ENCODE data around the gene TIPARP.

TIPARP gene

GRCh38 chr3:156670652-156671051 is 3.7 kb upstream of the TIPARP start:
- ChIA-PET CTCF (no interaction called here), POLR2A (ENCODE audit: low non-redundant PET) (no interaction called here)
- DNase-seq (ENCODE audit: low spot score), result no peak
- TF ChIP-seq CTCF (conservative IDR thresholded peaks at IDR 0.05; ENCODE audit: low read depth), result no peak
- no peak overlapping the region for H3K27ac ChIP-seq

- TF ChIP-seq CTCF (conservative IDR thresholded peaks at IDR 0.05; ENCODE audit: low read depth), result no peak
- ChIA-PET POLR2A (ENCODE audit: low non-redundant PET) (no interaction called here), CTCF (interaction anchor here (0.5 to 4.6 kb wide), 20 partner anchors 10 to 635 kb away, joined by 3 to 28 read pairs (median 4); no protein-coding TSS in a partner anchor)
- no peak for DNase-seq (ENCODE audit: low spot score)
- H3K27ac ChIP-seq, result peak overlapping the region; percentile 96
These were observed 701 bp upstream of the TIPARP start for GRCh38 chr3:156673732-156674045.

- H3K27ac ChIP-seq, result peak overlapping the region; percentile 96
- TF ChIP-seq CTCF (conservative IDR thresholded peaks at IDR 0.05; ENCODE audit: low read depth), result peak; percentile 36; the same call in 1 of the 2 replicates
- POLR2A ChIA-PET (ENCODE audit: low non-redundant PET), result interaction anchor here (0.6 to 1.2 kb wide), 3 partner anchors 120 to 826 kb away, joined by 3 to 4 read pairs (median 3); partner anchors contain the start of gene SSR3
- no peak for DNase-seq (ENCODE audit: low spot score)
- CTCF ChIA-PET, result interaction anchor here (0.6 to 4.6 kb wide), 12 partner anchors 11 to 632 kb away, joined by 3 to 28 read pairs (median 4); partner anchors contain the start of gene SSR3
These were observed 780 bp downstream of the TIPARP start for GRCh38 chr3:156674911-156675829.

GRCh38 chr3:156675830-156676767 is 1.7 kb downstream of the TIPARP start:
- DNase-seq (ENCODE audit: low spot score), result peak; percentile 77
- no peak for TF ChIP-seq CTCF (conservative IDR thresholded peaks at IDR 0.05; ENCODE audit: low read depth)
- H3K27ac ChIP-seq, result peak overlapping the region; percentile 96
- CTCF ChIA-PET, result interaction anchor here (0.6 to 4.6 kb wide), 6 partner anchors 21 to 633 kb away, joined by 3 to 28 read pairs (median 3); partner anchors contain the start of gene SSR3
- POLR2A ChIA-PET (ENCODE audit: low non-redundant PET), result interaction anchor here (0.8 to 1.2 kb wide), 3 partner anchors 121 to 413 kb away, joined by 3 read pairs; partner anchors contain the start of gene SSR3

GRCh38 chr3:156676768-156677479 is 2.5 kb downstream of the TIPARP start:
- no peak for TF ChIP-seq CTCF (conservative IDR thresholded peaks at IDR 0.05; ENCODE audit: low read depth)
- no peak for DNase-seq (ENCODE audit: low spot score)
- CTCF ChIA-PET, result interaction anchor here (0.7 to 4.6 kb wide), 2 partner anchors 405 to 412 kb away, joined by 3 to 28 read pairs; no protein-coding TSS in a partner anchor
- POLR2A ChIA-PET (ENCODE audit: low non-redundant PET), result interaction anchor here (0.8 kb wide), 1 partner anchor 297 kb away, joined by 3 read pairs; no protein-coding TSS in a partner anchor
- H3K27ac ChIP-seq, result no peak overlapping the region
